Parathyroid adenoma (tissue), 2 donors: ENCODE measurements around the gene AMHR2.

Experiments
- H2AFZ ChIP-seq: fragments of 300-600 bp; sonication (generic); one replicate; pipeline ENCODE4 v1.7.0; 2017; ENCODE audit warnings: antibody characterized with exemption, mild to moderate bottlenecking
- H3K27ac ChIP-seq: fragments of 300-600 bp; sonication (generic); one replicate; pipeline ENCODE4 v1.7.0; 2017
- H3K27me3 ChIP-seq: fragments of 300-600 bp; sonication (generic); one replicate; pipeline ENCODE4 v1.7.0; 2017; ENCODE audit warnings: low read length; ENCODE audit not compliant: control insufficient read depth, insufficient read depth
- H3K36me3 ChIP-seq: fragments of 300-600 bp; sonication (generic); one replicate; pipeline ENCODE4 v1.7.0; 2017; ENCODE audit warnings: low read length; ENCODE audit not compliant: control insufficient read depth, insufficient read depth
- H3K4me1 ChIP-seq: fragments of 300-600 bp; sonication (generic); one replicate; pipeline ENCODE4 v1.7.0; 2017; ENCODE audit warnings: control low read depth
- H3K4me2 ChIP-seq: fragments of 300-600 bp; sonication (generic); one replicate; pipeline ENCODE4 v1.7.0; 2017; ENCODE audit warnings: low read length
- H3K4me3 ChIP-seq: fragments of 300-600 bp; sonication (generic); one replicate; pipeline ENCODE4 v1.7.0; 2017; ENCODE audit warnings: low read depth, low read length
- H3K79me2 ChIP-seq: fragments of 300-600 bp; sonication (generic); one replicate; pipeline ENCODE4 v1.7.0; 2017; ENCODE audit warnings: control low read depth
- H3K9ac ChIP-seq: fragments of 300-600 bp; sonication (generic); one replicate; pipeline ENCODE4 v1.7.0; 2017; ENCODE audit warnings: mild to moderate bottlenecking
- H3K9me3 ChIP-seq: fragments of 300-600 bp; sonication (generic); one replicate; pipeline ENCODE4 v1.7.0; 2017; ENCODE audit warnings: low read length; ENCODE audit not compliant: control insufficient read depth
- CTCF ChIP-seq: fragments of 300-600 bp; sonication (generic); IDR thresholded peaks from one replicate; pipeline ENCODE4 v1.7.0; 2017; ENCODE audit warnings: antibody characterized with exemption, mild to moderate bottlenecking
- donor health status: primary hyperparathyroidism.

The AMHR2 gene

GRCh38 chr12:53453953-53454640 lies 30.4 kb downstream of the AMHR2 start:
- peaks cover 39% of the 10 kb centered on the region for H3K79me2 ChIP-seq
- peak overlapping the region; percentile 92 for H3K4me3 ChIP-seq
- no peak overlapping the region for H2AFZ ChIP-seq
- TF ChIP-seq CTCF, result no peak
- no peak overlapping the region for H3K9ac ChIP-seq
- H3K4me2 ChIP-seq, result peak overlapping the region; percentile 42
- H3K9me3 ChIP-seq, result no peaks in the 10 kb centered on the region
- H3K4me1 ChIP-seq, result peaks cover 17% of the 10 kb centered on the region
- no peak overlapping the region for H3K27ac ChIP-seq
- H3K36me3 ChIP-seq, result no peaks in the 10 kb centered on the region
- no peaks in the 10 kb centered on the region for H3K27me3 ChIP-seq

GRCh38 chr12:53454707-53455106 lies 31.1 kb downstream of the AMHR2 start:
- no peak overlapping the region for H2AFZ ChIP-seq
- no peaks in the 10 kb centered on the region for H3K9me3 ChIP-seq
- H3K4me3 ChIP-seq, result peak overlapping the region; percentile 92
- H3K79me2 ChIP-seq, result peaks cover 42% of the 10 kb centered on the region
- peak overlapping the region; percentile 34 for H3K4me2 ChIP-seq
- H3K27ac ChIP-seq, result no peak overlapping the region
- no peak for TF ChIP-seq CTCF
- H3K4me1 ChIP-seq, result peaks cover 17% of the 10 kb centered on the region
- H3K27me3 ChIP-seq, result no peaks in the 10 kb centered on the region
- no peak overlapping the region for H3K9ac ChIP-seq
- H3K36me3 ChIP-seq, result no peaks in the 10 kb centered on the region

GRCh38 chr12:53456654-53457366 lies 33.2 kb downstream of the AMHR2 start:
- peaks cover 57% of the 10 kb centered on the region for H3K79me2 ChIP-seq
- peaks cover 25% of the 10 kb centered on the region for H3K4me1 ChIP-seq

GRCh38 chr12:53459097-53459496 lies 35.4 kb downstream of the AMHR2 start:
- H3K9ac ChIP-seq, result no peak overlapping the region
- H3K27ac ChIP-seq, result no peak overlapping the region
- H2AFZ ChIP-seq, result no peak overlapping the region
- no peak overlapping the region for H3K4me2 ChIP-seq
- H3K36me3 ChIP-seq, result no peaks in the 10 kb centered on the region
- no peak for TF ChIP-seq CTCF
- H3K4me3 ChIP-seq, result no peak overlapping the region
- H3K4me1 ChIP-seq, result peaks cover 18% of the 10 kb centered on the region
- H3K9me3 ChIP-seq, result no peaks in the 10 kb centered on the region
- peaks cover 55% of the 10 kb centered on the region for H3K79me2 ChIP-seq
- H3K27me3 ChIP-seq, result no peaks in the 10 kb centered on the region

More at GRCh38 chr12:53456654-53457366, 33.2 kb downstream of the AMHR2 start:
- H3K36me3 ChIP-seq, result no peaks in the 10 kb centered on the region
- no peak overlapping the region for H3K27ac ChIP-seq
- no peak for TF ChIP-seq CTCF
- no peak overlapping the region for H3K9ac ChIP-seq
- no peaks in the 10 kb centered on the region for H3K27me3 ChIP-seq
- H3K9me3 ChIP-seq, result no peaks in the 10 kb centered on the region
- no peak overlapping the region for H3K4me3 ChIP-seq
- H2AFZ ChIP-seq, result no peak overlapping the region
- no peak overlapping the region for H3K4me2 ChIP-seq
